HepG2 (cell line): ENCODE measurements around the gene CCL18. TPM values are rescaled to one million over a fixed set of nuclear protein-coding genes. Genes with fewer than 3 reads are reported as not detected.

Experiments used
- ATAC-seq: fragments of 200-7000 bp; cut with Tn5 transposase; 3 replicates; pipeline ENCODE4 v1.9.1; 2020; ENCODE audit warnings: mild to moderate bottlenecking, moderate library complexity
- BruUV-seq: library from RNA; stranded (reverse); fragments of 400-500 nt; replicated peaks from 2 replicates; lab custom pipeline; 2021; lab: Mats Ljungman, UMichigan
- CTCF ChIA-PET: fragments of 300-600 bp; formaldehyde crosslinking; extraction: SDS; loops from one replicate; lab custom pipeline; 2021; ENCODE audit warnings: low total read pairs, inconsistent platforms, low intra/inter-chr PET ratio; lab: Yijun Ruan, JAX
- POLR2A ChIA-PET: fragments of 350-600 bp; sonication (Branson Sonifier 250); formaldehyde crosslinking; loops from one replicate; lab custom pipeline; 2020; ENCODE audit warnings: antibody characterized with exemption, inconsistent platforms; lab: Yijun Ruan, JAX
- DNase-seq: peaks from one replicate; pipeline ENCODE4 v3.0.0-alpha.2; 2015; ENCODE audit warnings: low spot score
- FAIRE-seq: peaks from 3 replicates; lab custom pipeline; 2011; peaks lifted over from hg19 to GRCh38; lab: Jason Lieb, UNC
- H2AFZ ChIP-seq: one replicate; pipeline ENCODE4 v1.6.1; 2011; ENCODE audit warnings: low read length, inconsistent platforms
- H3K27ac ChIP-seq: fragments of 300-600 bp; 3 replicates; pipeline ENCODE4 v1.8.0; 2011; ENCODE audit warnings: mixed run types, mild to moderate bottlenecking, mixed read lengths, low read length, inconsistent platforms; ENCODE audit not compliant: insufficient read depth; ENCODE audit errors: extremely low read length
- H3K27me3 ChIP-seq, 2 experiments: fragments of 200-600 bp in 1 of 2; 2 replicates in 1 of 2; 3 replicates in 1 of 2; pipeline versions ENCODE4 v1.6.0 to v1.8.0; 2011; ENCODE audit warnings: low read length in 2 of 2, mild to moderate bottlenecking in 2 of 2, moderate library complexity in 2 of 2, inconsistent platforms in 1 of 2; ENCODE audit not compliant: insufficient read depth in 2 of 2, control insufficient read depth in 1 of 2
- H3K36me3 ChIP-seq, 2 experiments: fragments of 200-600 bp in 1 of 2; replicated peaks in 1 of 2; 2 replicates in 1 of 2; 3 replicates in 1 of 2; pipeline versions ENCODE4 v1.5.1 to v1.8.0; 2011; ENCODE audit warnings: low read length in 2 of 2, inconsistent platforms in 1 of 2; ENCODE audit not compliant: insufficient read depth in 2 of 2, control insufficient read depth in 1 of 2
- H3K4me1 ChIP-seq: 2 replicates; pipeline ENCODE4 v1.5.1; 2012; ENCODE audit warnings: low read length, inconsistent platforms; ENCODE audit not compliant: insufficient read depth
- H3K4me2 ChIP-seq: 2 replicates; pipeline ENCODE4 v1.6.0; 2011; ENCODE audit warnings: low read depth, low read length, inconsistent platforms
- H3K4me3 ChIP-seq, 3 experiments: fragments of 200-600 bp in 1 of 3; sonication (generic), shearing (Covaris generic) in 1 of 3; replicated peaks in 1 of 3; 2 replicates each; pipeline ENCODE4 v1.5.1; 2011 to 2016; ENCODE audit warnings: low read length in 3 of 3, inconsistent platforms in 2 of 3, low read depth in 2 of 3, mild to moderate bottlenecking in 2 of 3, control low read depth in 1 of 3, mixed read lengths in 1 of 3; ENCODE audit not compliant: insufficient read depth in 1 of 3
- H3K79me2 ChIP-seq: one replicate; pipeline ENCODE4 v1.6.1; 2011; ENCODE audit warnings: low read length, inconsistent platforms; ENCODE audit not compliant: insufficient read depth
- H3K9ac ChIP-seq: 2 replicates; pipeline ENCODE4 v1.6.0; 2011; ENCODE audit warnings: mild to moderate bottlenecking, low read depth, low read length, inconsistent platforms; ENCODE audit not compliant: insufficient read depth
- H3K9me3 ChIP-seq: 2 replicates; pipeline ENCODE4 v1.5.1; 2012; ENCODE audit warnings: mild to moderate bottlenecking, low read length
- H4K20me1 ChIP-seq: 2 replicates; pipeline ENCODE4 v1.6.0; 2011; ENCODE audit warnings: inconsistent platforms, mild to moderate bottlenecking, low read length, moderate library complexity; ENCODE audit not compliant: insufficient read depth
- CREB1 ChIP-seq, 2 experiments: fragments of 450-650 bp in 1 of 2; IDR thresholded peaks; 2 replicates each; pipeline ENCODE4 v1.6.1; 2016 to 2017; ENCODE audit warnings: control low read depth in 1 of 2, mild to moderate bottlenecking in 1 of 2, missing compliant biosample characterization in 1 of 2, missing genetic modification characterization in 1 of 2
- FOXA3 ChIP-seq: IDR thresholded peaks from 2 replicates; pipeline ENCODE4 v1.6.1; 2016; ENCODE audit warnings: missing genetic modification reagents, missing compliant biosample characterization
- KDM1A ChIP-seq: IDR thresholded peaks from 2 replicates; pipeline ENCODE4 v1.6.1; 2016; ENCODE audit warnings: missing compliant biosample characterization
- THYN1 ChIP-seq: sonication (generic); formaldehyde crosslinking; IDR thresholded peaks from 2 replicates; pipeline ENCODE4 v1.8.1; 2023; ENCODE audit warnings: low read depth, mild to moderate bottlenecking, moderate library complexity, missing genetic modification reagents, borderline replicate concordance
- ZNF10 ChIP-seq: sonication (generic); formaldehyde crosslinking; IDR thresholded peaks from 2 replicates; pipeline ENCODE4 v1.4.0; 2020; ENCODE audit warnings: mild to moderate bottlenecking, low read depth, missing genetic modification reagents, borderline replicate concordance
- ZNF331 ChIP-seq: sonication (generic); formaldehyde crosslinking; IDR thresholded peaks from 2 replicates; pipeline ENCODE4 v1.4.0; 2020; ENCODE audit warnings: missing genetic modification reagents
- ZNF496 ChIP-seq: sonication (generic); formaldehyde crosslinking; IDR thresholded peaks from 2 replicates; pipeline ENCODE4 v1.8.1; 2023; ENCODE audit warnings: mild to moderate bottlenecking, moderate library complexity, missing genetic modification reagents; ENCODE audit not compliant: insufficient replicate concordance
- ZNF792 ChIP-seq: IDR thresholded peaks from 2 replicates; pipeline ENCODE4 v1.6.1; 2016
- WGBS: methylation state at CpG from one replicate; pipeline ENCODE4 v1.1.6; 2017; ENCODE audit warnings: low lambda C conversion rate; 5-methylcytosine and 5-hydroxymethylcytosine counted together
- in situ Hi-C: cut with HindIII; loops from 2 replicates; pipeline ENCODE4 v1.10.0; 2017; ENCODE audit warnings: low pct_unique_long_range_greater_than_20kb; ENCODE audit not compliant: extremely low pct_ligation_motif_present
- intact Hi-C: fragments of 100-400 bp; cut with micrococcal nuclease; formaldehyde crosslinking; loops from one replicate; pipeline ENCODE4 v1.10.0; 2022; ENCODE audit not compliant: unreplicated experiment
- polyA plus RNA-seq, 8 experiments: library from polyadenylated mRNA; depleted of rRNA in 3 of 8; stranded (reverse) in 7 of 8; unstranded in 1 of 8; fragments of >200 nt; fragmentation: Illumina TruSeq in 4 of 8; extraction: Trizol in 4 of 8; gene quantifications; 2 replicates each; pipeline versions ENCODE4 v1.2.1 to v1.2.3, GENCODE V29; 2011 to 2016; ENCODE audit warnings: low read depth in 4 of 8, missing spikeins in 1 of 8, mixed read lengths in 1 of 8; ENCODE audit not compliant: insufficient read depth in 1 of 8
- total RNA-seq, 5 experiments: library from RNA; depleted of rRNA; stranded (reverse); fragments of >200 nt; fragmentation: Illumina TruSeq; extraction: Trizol; gene quantifications; 2 replicates each; pipeline ENCODE4 v1.2.3, GENCODE V29; 2016; ENCODE audit warnings: low read depth in 1 of 5
- TF ChIP-seq, protein P1 (sequence below): sonication (generic); formaldehyde crosslinking; IDR thresholded peaks from 2 replicates; pipeline ENCODE4 v1.8.0; 2022; ENCODE audit warnings: mild to moderate bottlenecking, missing genetic modification reagents, borderline replicate concordance

Gene CCL18
- total and polyA plus RNA-seq, 2 of the 13 experiments (the other 11 are each of a cell fraction or from before 2014, with no cell fraction given), result not detected

DNA sequence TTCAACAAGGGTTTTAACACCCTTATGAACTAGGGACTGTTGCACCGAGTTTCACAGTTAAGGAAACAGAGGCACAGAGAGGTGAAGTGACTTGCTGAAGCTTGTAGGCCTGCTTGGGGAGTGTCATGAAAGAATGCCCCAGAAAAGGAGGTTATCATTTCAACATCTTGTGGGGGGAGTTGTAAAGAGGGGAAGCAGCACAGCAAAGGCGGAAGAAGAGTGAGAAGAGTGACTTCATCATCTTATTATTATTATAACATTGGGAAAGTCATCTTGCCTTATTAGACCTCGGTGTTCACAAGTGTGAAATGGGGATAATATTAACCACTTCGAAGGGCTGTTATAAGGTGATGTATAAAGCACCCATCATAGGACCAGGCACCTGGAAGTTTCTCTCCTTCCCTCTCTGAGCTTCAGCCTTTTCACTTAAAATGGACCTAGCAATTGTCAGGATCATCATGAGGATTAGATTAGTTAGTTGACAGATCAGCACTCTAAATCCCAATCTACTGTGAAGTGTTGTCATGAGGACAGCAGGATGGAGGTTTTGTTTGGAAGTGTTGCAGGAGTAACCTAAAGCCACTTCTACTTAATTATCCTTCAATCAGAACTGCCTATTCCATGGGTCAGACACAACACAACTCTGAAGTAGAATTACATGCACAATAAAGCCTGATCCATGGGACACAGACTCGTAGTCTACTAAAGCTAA is 41.9 kb downstream of the CCL18 start:
- Histone ChIP-seq H3K36me3 (no peaks in the 10 kb centered on the region), H3K9ac (no peak overlapping the region), H2AFZ (no peak overlapping the region), H4K20me1 (no peaks in the 10 kb centered on the region), H3K9me3 (no peaks in the 10 kb centered on the region), H3K4me3 (no peak overlapping the region), H3K27ac (no peak overlapping the region), H3K4me1 (no peaks in the 10 kb centered on the region), H3K27me3 (no peaks in the 10 kb centered on the region), H3K4me2 (no peak overlapping the region), H3K79me2 (no peaks in the 10 kb centered on the region)
- 4% methylated on average over 5 of the region's 5 CpGs for WGBS
- ChIA-PET CTCF (no interaction called here), POLR2A (no interaction called here)
- ATAC-seq (no peak), FAIRE-seq (no peak), DNase-seq (no peak)
- intact Hi-C loops, result no loop called here
- BruUV-seq, result no TSS peak
- in situ Hi-C loops, result loop anchor here (10.0 kb wide), 1 partner anchor 61 kb away; no protein-coding TSS in a partner anchor
- TF ChIP-seq ZNF792 (no peak), CREB1 (IDR thresholded peaks at IDR 0.05) (no peak), CREB1 (CRISPR knock-in tag; IDR thresholded peaks at IDR 0.05) (no peak), FOXA3 (no peak), KDM1A (CRISPR knock-in tag) (no peak)
- TF ChIP-seq, protein P1, sequence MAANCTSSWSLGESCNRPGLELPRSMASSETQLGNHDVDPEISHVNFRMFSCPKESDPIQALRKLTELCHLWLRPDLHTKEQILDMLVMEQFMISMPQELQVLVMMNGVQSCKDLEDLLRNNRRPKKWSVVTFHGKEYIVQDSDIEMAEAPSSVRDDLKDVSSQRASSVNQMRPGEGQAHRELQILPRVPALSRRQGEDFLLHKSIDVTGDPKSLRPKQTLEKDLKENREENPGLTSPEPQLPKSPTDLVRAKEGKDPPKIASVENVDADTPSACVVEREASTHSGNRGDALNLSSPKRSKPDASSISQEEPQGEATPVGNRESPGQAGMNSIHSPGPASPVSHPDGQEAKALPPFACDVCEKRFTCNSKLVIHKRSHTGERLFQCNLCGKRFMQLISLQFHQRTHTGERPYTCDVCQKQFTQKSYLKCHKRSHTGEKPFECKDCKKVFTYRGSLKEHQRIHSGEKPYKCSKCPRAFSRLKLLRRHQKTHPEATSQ (CRISPR knock-in tag), result no peak

DNA sequence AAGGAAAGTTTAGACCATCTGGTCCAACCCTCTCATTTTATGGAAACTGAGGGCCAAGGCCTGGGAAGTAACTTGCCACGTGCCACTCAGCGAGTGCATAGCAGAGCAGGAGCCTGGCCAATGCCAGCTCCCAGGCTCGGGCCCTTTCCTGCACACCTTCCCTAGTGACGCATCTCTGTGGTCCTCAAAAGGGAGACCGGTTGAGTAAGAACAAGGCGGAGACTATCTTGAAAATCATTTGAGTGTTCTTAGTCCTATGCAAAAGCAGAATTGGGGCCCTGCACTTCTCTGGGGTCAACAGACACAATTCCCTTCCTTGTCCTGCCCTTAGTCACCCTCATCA is 42.4 kb downstream of the CCL18 start:
- Histone ChIP-seq H3K27me3 (no peaks in the 10 kb centered on the region), H3K4me1 (no peaks in the 10 kb centered on the region), H3K4me3 (no peak overlapping the region), H3K27ac (no peak overlapping the region), H2AFZ (no peak overlapping the region), H3K4me2 (no peak overlapping the region), H4K20me1 (no peaks in the 10 kb centered on the region), H3K36me3 (no peaks in the 10 kb centered on the region), H3K9ac (no peak overlapping the region), H3K79me2 (no peaks in the 10 kb centered on the region), H3K9me3 (no peaks in the 10 kb centered on the region)
- ATAC-seq (no peak), FAIRE-seq (no peak), DNase-seq (no peak)
- no TSS peak for BruUV-seq
- 42% methylated on average over 6 of the region's 6 CpGs for WGBS
- TF ChIP-seq ZNF496 (no peak), ZNF10 (no peak), ZNF331 (CRISPR knock-in tag) (no peak), THYN1 (no peak)
- intact Hi-C loops, result no loop called here
- POLR2A ChIA-PET, result no interaction called here
- CTCF ChIA-PET, result no interaction called here
- in situ Hi-C loops, result loop anchor here (10.0 kb wide), 1 partner anchor 62 kb away; no protein-coding TSS in a partner anchor
